Neural cell (in vitro differentiated cells): ENCODE data around the gene SCLY. TPM values are rescaled to one million over a fixed set of nuclear protein-coding genes. Genes with fewer than 3 reads are reported as not detected.

Source experiments
- H2AFZ ChIP-seq: fragments of 200-600, 300-800 bp; sonication (generic), shearing (Covaris generic); 2 replicates; pipeline ENCODE4 v1.6.0; 2014; ENCODE audit warnings: low read depth, mild to moderate bottlenecking, antibody characterized with exemption, low read length, moderate library complexity
- H3F3A ChIP-seq: fragments of 200-600 bp; shearing (Covaris generic); 2 replicates; pipeline ENCODE4 v1.6.1; 2016; ENCODE audit warnings: mild to moderate bottlenecking, moderate library complexity, mixed read lengths, antibody characterized with exemption, low read length; ENCODE audit not compliant: insufficient read depth, poor library complexity, severe bottlenecking
- H3K27ac ChIP-seq: fragments of 200-600, 300-800 bp; sonication (generic), shearing (Covaris generic); 2 replicates; pipeline ENCODE4 v1.5.1; 2014; ENCODE audit warnings: mild to moderate bottlenecking, low read length, moderate library complexity
- H3K27me3 ChIP-seq: fragments of 300-800, 200-600 bp; sonication (generic), shearing (Covaris generic); 2 replicates; pipeline ENCODE4 v1.6.0; 2014; ENCODE audit warnings: mild to moderate bottlenecking, low read depth, low read length, moderate library complexity; ENCODE audit not compliant: insufficient read depth
- H3K36me3 ChIP-seq: fragments of 300-800, 200-600 bp; sonication (generic), shearing (Covaris generic); 2 replicates; pipeline ENCODE4 v1.5.1; 2014; ENCODE audit warnings: mild to moderate bottlenecking, antibody characterized with exemption, low read length, moderate library complexity; ENCODE audit not compliant: insufficient read depth
- H3K4me2 ChIP-seq: fragments of 300-800, 200-600 bp; sonication (generic), shearing (Covaris generic); 2 replicates; pipeline ENCODE4 v1.6.0; 2014; ENCODE audit warnings: mild to moderate bottlenecking, low read length
- H3K4me3 ChIP-seq: fragments of 300-800, 200-600 bp; sonication (generic), shearing (Covaris generic); 2 replicates; pipeline ENCODE4 v1.5.1; 2014; ENCODE audit warnings: mild to moderate bottlenecking, low read length, moderate library complexity
- H3K79me2 ChIP-seq: fragments of 200-600 bp; shearing (Covaris generic); replicated peaks from 2 replicates; pipeline ENCODE4 v1.6.0; 2014; ENCODE audit warnings: mild to moderate bottlenecking, low read length, moderate library complexity; ENCODE audit not compliant: insufficient read depth
- H3K9ac ChIP-seq: fragments of 300-800, 200-600 bp; sonication (generic), shearing (Covaris generic); 2 replicates; pipeline ENCODE4 v1.6.1; 2016; ENCODE audit warnings: mild to moderate bottlenecking, low read length, mixed read lengths
- H3K9me2 ChIP-seq: fragments of 200-600 bp; shearing (Covaris generic); 2 replicates; pipeline ENCODE4 v1.6.1; 2016; ENCODE audit warnings: mild to moderate bottlenecking, low read length, mixed read lengths; ENCODE audit not compliant: insufficient read depth
- H3K9me3 ChIP-seq: fragments of 200-600, 300-800 bp; sonication (generic), shearing (Covaris generic); 2 replicates; pipeline ENCODE4 v1.6.1; 2016; ENCODE audit warnings: mild to moderate bottlenecking, mixed run types, low read length, moderate library complexity, mixed read lengths
- H4K20me1 ChIP-seq: fragments of 200-600 bp; shearing (Covaris generic); 2 replicates; pipeline ENCODE4 v1.6.1; 2016; ENCODE audit warnings: mild to moderate bottlenecking, mixed run types; ENCODE audit not compliant: insufficient read depth
- CTCF ChIP-seq: fragments of 450-650 bp; IDR thresholded peaks from 2 replicates; pipeline ENCODE4 v1.5.1; 2014; ENCODE audit warnings: antibody characterized with exemption, mild to moderate bottlenecking, moderate library complexity; ENCODE audit not compliant: poor library complexity, severe bottlenecking
- EP300 ChIP-seq: fragments of 450-650 bp; conservative IDR thresholded peaks from 2 replicates; pipeline ENCODE4 v1.6.1; 2014; ENCODE audit warnings: antibody characterized with exemption, mild to moderate bottlenecking, moderate library complexity; ENCODE audit not compliant: poor library complexity, severe bottlenecking
- EZH2 ChIP-seq: fragments of 200-600, 300-800 bp; shearing (Covaris generic), sonication (generic); IDR thresholded peaks from 2 replicates; pipeline ENCODE4 v1.6.1; 2014; ENCODE audit warnings: antibody characterized with exemption, low read length, borderline replicate concordance, mild to moderate bottlenecking; ENCODE audit not compliant: insufficient read depth, poor library complexity, severe bottlenecking
- MXI1 ChIP-seq: fragments of 450-650 bp; conservative IDR thresholded peaks from 2 replicates; pipeline ENCODE4 v1.6.1; 2014; ENCODE audit warnings: antibody characterized with exemption, mild to moderate bottlenecking; ENCODE audit not compliant: poor library complexity, severe bottlenecking
- POLR2AphosphoS5 ChIP-seq: IDR thresholded peaks from 2 replicates; pipeline ENCODE4 v1.6.1; 2012
- RAD21 ChIP-seq: fragments of 450-650 bp; conservative IDR thresholded peaks from 2 replicates; pipeline ENCODE4 v1.6.1; 2014; ENCODE audit warnings: antibody characterized with exemption, mild to moderate bottlenecking, moderate library complexity
- REST ChIP-seq: IDR thresholded peaks from 2 replicates; pipeline ENCODE4 v1.6.1; 2012; ENCODE audit warnings: borderline replicate concordance
- SMC3 ChIP-seq: fragments of 450-650 bp; conservative IDR thresholded peaks from 2 replicates; pipeline ENCODE4 v1.6.1; 2014; ENCODE audit warnings: antibody characterized with exemption, mild to moderate bottlenecking, moderate library complexity; ENCODE audit not compliant: poor library complexity
- TAF1 ChIP-seq: IDR thresholded peaks from 2 replicates; pipeline ENCODE4 v1.6.1; 2012; ENCODE audit warnings: low read depth
- polyA plus RNA-seq: library from polyadenylated mRNA; depleted of rRNA; stranded (reverse); fragments of >200 nt; gene quantifications from 2 replicates; pipeline ENCODE4 v1.2.3, GENCODE V29; 2014

SCLY gene
- polyA plus RNA-seq, 1 donor from 2014 or later: 15.9 TPM

DNA sequence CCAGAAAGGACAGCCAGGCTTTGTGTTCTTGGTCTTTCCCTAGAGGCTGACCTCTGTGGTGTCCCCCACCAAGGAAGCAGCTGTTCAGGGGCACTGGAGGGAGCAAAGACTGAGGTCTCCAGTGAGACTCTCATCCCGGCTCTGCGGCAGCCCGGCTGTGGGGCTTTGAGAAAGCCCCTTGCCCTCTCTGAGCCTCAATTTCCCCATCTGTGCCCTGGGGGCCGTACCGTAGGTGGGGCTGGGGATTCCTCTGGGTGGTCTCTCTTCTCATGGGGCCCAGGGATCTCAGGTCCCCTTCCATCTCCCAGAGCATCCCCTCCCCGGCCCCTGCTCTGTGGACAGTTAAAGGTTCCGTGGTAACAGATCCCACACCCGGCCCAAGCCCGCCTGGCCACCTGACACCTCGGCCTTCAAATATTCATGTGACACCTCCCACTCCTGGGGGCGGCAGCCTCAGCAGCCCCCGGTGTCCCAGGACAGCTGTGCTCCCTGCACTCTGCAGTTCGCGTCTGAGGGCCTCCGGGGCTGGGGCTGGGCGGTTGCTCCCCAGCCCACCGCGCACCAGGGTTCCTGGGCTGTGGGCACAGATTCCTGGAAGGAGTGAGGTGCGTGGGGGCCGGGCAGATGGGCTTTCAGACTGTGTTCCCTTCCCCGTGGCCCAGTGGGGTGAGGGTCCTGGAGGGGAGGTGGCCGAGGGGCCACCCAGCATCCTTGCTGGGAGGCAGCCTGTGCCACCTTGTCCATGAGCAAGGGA is 62.6 kb downstream of the SCLY start:
- no peak overlapping the region for H3K9ac ChIP-seq
- TF ChIP-seq CTCF (no peak), POLR2AphosphoS5 (no peak)

DNA sequence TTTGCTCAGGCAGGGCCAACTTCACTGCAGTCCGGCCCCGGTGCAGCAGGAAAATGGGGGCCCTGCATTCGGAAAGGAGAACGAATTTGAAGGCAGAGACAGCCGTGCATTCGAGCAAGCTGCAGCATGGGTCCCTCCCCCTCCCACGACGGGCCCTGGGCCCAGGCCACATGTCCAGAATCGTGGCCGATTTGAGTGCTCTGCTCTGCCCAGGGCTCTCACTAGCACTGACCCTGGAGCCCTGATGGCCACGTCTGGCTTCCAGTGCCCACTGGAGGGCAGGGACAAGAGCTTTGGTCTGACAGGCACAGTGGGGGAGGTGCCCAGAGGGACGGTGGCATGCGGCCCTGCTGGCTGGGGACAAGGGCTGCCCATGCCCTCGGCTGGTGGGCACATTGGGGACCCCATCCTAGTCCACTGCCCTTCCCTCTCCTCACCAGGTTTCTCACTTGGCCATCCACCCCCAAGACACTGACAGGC is 63.2 kb downstream of the SCLY start:
- H4K20me1 ChIP-seq: no peaks in the 10 kb centered on the region
- H3K4me3 ChIP-seq: no peak overlapping the region
- TF ChIP-seq EP300 (no peak), MXI1 (no peak)
- H2AFZ ChIP-seq: no peak overlapping the region
- H3K27ac ChIP-seq: no peak overlapping the region
- no peaks in the 10 kb centered on the region for H3K36me3 ChIP-seq
- H3K79me2 ChIP-seq: no peaks in the 10 kb centered on the region
- no peaks in the 10 kb centered on the region for H3K27me3 ChIP-seq
- H3K4me2 ChIP-seq: no peak overlapping the region
- H3K9ac ChIP-seq: no peak overlapping the region
- H3K9me2 ChIP-seq: no peaks in the 10 kb centered on the region
- H3F3A ChIP-seq: no peaks in the 10 kb centered on the region
- H3K9me3 ChIP-seq: no peaks in the 10 kb centered on the region

More for the DNA sequence above, 62.6 kb downstream of the SCLY start:
- H3K4me3 ChIP-seq: no peak overlapping the region
- H3K27me3 ChIP-seq: no peaks in the 10 kb centered on the region
- no peaks in the 10 kb centered on the region for H4K20me1 ChIP-seq
- no peaks in the 10 kb centered on the region for H3K79me2 ChIP-seq
- no peak overlapping the region for H3K27ac ChIP-seq
- no peaks in the 10 kb centered on the region for H3F3A ChIP-seq
- H3K9me3 ChIP-seq: no peaks in the 10 kb centered on the region
- H3K9me2 ChIP-seq: no peaks in the 10 kb centered on the region
- H3K4me2 ChIP-seq: no peak overlapping the region
- H3K36me3 ChIP-seq: no peaks in the 10 kb centered on the region
- H2AFZ ChIP-seq: no peak overlapping the region

- H3F3A ChIP-seq: no peaks in the 10 kb centered on the region
- H3K9ac ChIP-seq: no peak overlapping the region
- TF ChIP-seq TAF1 (no peak), RAD21 (no peak), CTCF (no peak), SMC3 (no peak), EZH2 (no peak), POLR2AphosphoS5 (no peak), EP300 (no peak), REST (no peak), MXI1 (no peak)
- no peaks in the 10 kb centered on the region for H3K36me3 ChIP-seq
- H3K27ac ChIP-seq: no peak overlapping the region
- no peaks in the 10 kb centered on the region for H3K9me3 ChIP-seq
- H4K20me1 ChIP-seq: no peaks in the 10 kb centered on the region
- no peak overlapping the region for H3K4me2 ChIP-seq
- no peaks in the 10 kb centered on the region for H3K9me2 ChIP-seq
- no peaks in the 10 kb centered on the region for H3K79me2 ChIP-seq
- no peak overlapping the region for H3K4me3 ChIP-seq
- no peak overlapping the region for H2AFZ ChIP-seq
- no peaks in the 10 kb centered on the region for H3K27me3 ChIP-seq
Observed at GRCh38 chr2:238124488-238125126, 63.8 kb downstream of the SCLY start.
